Measurements from ENCODE around the gene SLC35F1.

The SLC35F1 gene

GRCh38 chr6:117906958-117907600 is at the start of gene SLC35F1:
SLC35F1 (plus strand) TSS chr6:117907264.
- TF ChIP-seq FOXM1 (IDR thresholded peaks at IDR 0.05; ENCODE audit: borderline replicate concordance, low read depth): no peak
- TF ChIP-seq CREB1 (IDR thresholded peaks at IDR 0.05; ENCODE audit: low read depth): no peak
- TF ChIP-seq TEAD4 (IDR thresholded peaks at IDR 0.05): no peak
- no peak for TF ChIP-seq YY1 (IDR thresholded peaks at IDR 0.05; ENCODE audit: low read depth)
- 0 out of 2 replicates have a peak, but pooled peaks have one; percentile 15 for TF ChIP-seq EP300 (IDR thresholded peaks at IDR 0.05; ENCODE audit: borderline replicate concordance)
- peak; percentile 84; the same call in 1 of the 2 replicates for TF ChIP-seq ZBTB7A (IDR thresholded peaks at IDR 0.05; ENCODE audit: low read depth)

- TF ChIP-seq EP300 (IDR thresholded peaks at IDR 0.05; ENCODE audit: borderline replicate concordance) (no peak), CEBPB (IDR thresholded peaks at IDR 0.05) (peak; percentile 22; the same call in 1 of the 2 replicates)
These were observed 45.5 kb upstream of the SLC35F1 start for GRCh38 chr6:117861545-117861944.

GRCh38 chr6:117866561-117866960 is 40.5 kb upstream of the SLC35F1 start:
- TF ChIP-seq TAF1 (IDR thresholded peaks at IDR 0.05; ENCODE audit: low read depth) (no peak), FOXM1 (IDR thresholded peaks at IDR 0.05; ENCODE audit: borderline replicate concordance, low read depth) (no peak), CREB1 (IDR thresholded peaks at IDR 0.05; ENCODE audit: low read depth) (no peak), NFIC (IDR thresholded peaks at IDR 0.05) (no peak), EP300 (IDR thresholded peaks at IDR 0.05; ENCODE audit: borderline replicate concordance) (no peak), YY1 (IDR thresholded peaks at IDR 0.05; ENCODE audit: low read depth) (no peak)

GRCh38 chr6:117870486-117871242 is 36.4 kb upstream of the SLC35F1 start:
- TF ChIP-seq FOXM1 (IDR thresholded peaks at IDR 0.05; ENCODE audit: borderline replicate concordance, low read depth): no peak
- TF ChIP-seq USF1 (IDR thresholded peaks at IDR 0.05): no peak
- TF ChIP-seq NFIC (IDR thresholded peaks at IDR 0.05): no peak
- TF ChIP-seq RAD21 (IDR thresholded peaks at IDR 0.05; ENCODE audit: low read depth): no peak
- no peak for TF ChIP-seq TCF12 (IDR thresholded peaks at IDR 0.05; ENCODE audit: low read depth)
- TF ChIP-seq CEBPB (IDR thresholded peaks at IDR 0.05): no peak
- TF ChIP-seq EGR1 (IDR thresholded peaks at IDR 0.05): no peak
- no peak for TF ChIP-seq TAF1 (IDR thresholded peaks at IDR 0.05; ENCODE audit: low read depth)
- no peak for TF ChIP-seq ZBTB7A (IDR thresholded peaks at IDR 0.05; ENCODE audit: low read depth)
- TF ChIP-seq CREB1 (IDR thresholded peaks at IDR 0.05; ENCODE audit: low read depth): no peak
- no peak for TF ChIP-seq EP300 (IDR thresholded peaks at IDR 0.05; ENCODE audit: borderline replicate concordance)
- no peak for TF ChIP-seq REST (IDR thresholded peaks at IDR 0.05; ENCODE audit: low read depth)
- TF ChIP-seq MAX (IDR thresholded peaks at IDR 0.05): no peak

GRCh38 chr6:117880824-117881223 is 26.2 kb upstream of the SLC35F1 start:
- TF ChIP-seq EP300 (IDR thresholded peaks at IDR 0.05; ENCODE audit: borderline replicate concordance) (no peak), TCF12 (IDR thresholded peaks at IDR 0.05; ENCODE audit: low read depth) (no peak), EGR1 (IDR thresholded peaks at IDR 0.05) (no peak), YY1 (IDR thresholded peaks at IDR 0.05; ENCODE audit: low read depth) (no peak), TEAD4 (IDR thresholded peaks at IDR 0.05) (no peak), USF1 (IDR thresholded peaks at IDR 0.05) (no peak)

GRCh38 chr6:117890172-117890571 is 16.9 kb upstream of the SLC35F1 start:
- no peak for TF ChIP-seq MAX (IDR thresholded peaks at IDR 0.05)
- no peak for TF ChIP-seq CREB1 (IDR thresholded peaks at IDR 0.05; ENCODE audit: low read depth)
- TF ChIP-seq RAD21 (IDR thresholded peaks at IDR 0.05; ENCODE audit: low read depth): no peak
- TF ChIP-seq CEBPB (IDR thresholded peaks at IDR 0.05): no peak
- TF ChIP-seq EP300 (IDR thresholded peaks at IDR 0.05; ENCODE audit: borderline replicate concordance): no peak
- no peak for TF ChIP-seq YY1 (IDR thresholded peaks at IDR 0.05; ENCODE audit: low read depth)
- no peak for TF ChIP-seq FOXM1 (IDR thresholded peaks at IDR 0.05; ENCODE audit: borderline replicate concordance, low read depth)
- no peak for TF ChIP-seq NFIC (IDR thresholded peaks at IDR 0.05)
- no peak for TF ChIP-seq TAF1 (IDR thresholded peaks at IDR 0.05; ENCODE audit: low read depth)
- no peak for TF ChIP-seq USF1 (IDR thresholded peaks at IDR 0.05)
- no peak for TF ChIP-seq ZBTB7A (IDR thresholded peaks at IDR 0.05; ENCODE audit: low read depth)
- TF ChIP-seq REST (IDR thresholded peaks at IDR 0.05; ENCODE audit: low read depth): no peak
- TF ChIP-seq TCF12 (IDR thresholded peaks at IDR 0.05; ENCODE audit: low read depth): no peak
- TF ChIP-seq TEAD4 (IDR thresholded peaks at IDR 0.05): no peak
- no peak for TF ChIP-seq EGR1 (IDR thresholded peaks at IDR 0.05)

Measured in Ishikawa (cell line).